H1 (cell line): ENCODE measurements around the gene CADM1. TPM values are rescaled to one million over a fixed set of nuclear protein-coding genes. Genes with fewer than 3 reads are reported as not detected.

Experiments used
- BACH1 ChIP-seq: IDR thresholded peaks from 2 replicates; pipeline ENCODE4 v1.6.1; 2012; ENCODE audit warnings: low read length, improper control_type of control experiment
- polyA plus RNA-seq, 7 experiments: library from polyadenylated mRNA; depleted of rRNA in 3 of 7; stranded (reverse) in 5 of 7; unstranded in 2 of 7; fragments of >200 nt in 5 of 7; fragments of 200-250 nt in 2 of 7; gene quantifications; 1 replicate in 5 of 7; 2 replicates in 1 of 7; 4 replicates in 1 of 7; pipeline versions ENCODE4 v1.2.1 to v1.2.3, GENCODE V29; 2011 to 2013; ENCODE audit warnings: missing spikeins in 2 of 7, mixed read lengths in 2 of 7
- total RNA-seq: library from RNA; stranded (reverse); fragmentation: NEBNext Ultra II Directional; extraction: Animal tissue kit (Norgen Biotek cat#: 25700); gene quantifications from 2 replicates; pipeline ENCODE4 v1.2.1, GENCODE V29; 2021
- TF ChIP-seq, protein P1 (sequence below), 3 experiments: IDR thresholded peaks; 1 replicate in 2 of 3; 2 replicates in 1 of 3; pipeline versions ENCODE4 v1.5.1 to v1.6.1; 2011; ENCODE audit warnings: low read length in 3 of 3, mild to moderate bottlenecking in 3 of 3, inconsistent platforms in 2 of 3, low read depth in 1 of 3, moderate library complexity in 1 of 3; ENCODE audit not compliant: insufficient read depth in 1 of 3; ENCODE audit errors: control extremely low read depth in 1 of 3

The CADM1 gene
- total and polyA plus RNA-seq, 2 of the 8 experiments (the other 6 are each of a cell fraction or from before 2014, with no cell fraction given) = 8.3 to 25.3 TPM

DNA sequence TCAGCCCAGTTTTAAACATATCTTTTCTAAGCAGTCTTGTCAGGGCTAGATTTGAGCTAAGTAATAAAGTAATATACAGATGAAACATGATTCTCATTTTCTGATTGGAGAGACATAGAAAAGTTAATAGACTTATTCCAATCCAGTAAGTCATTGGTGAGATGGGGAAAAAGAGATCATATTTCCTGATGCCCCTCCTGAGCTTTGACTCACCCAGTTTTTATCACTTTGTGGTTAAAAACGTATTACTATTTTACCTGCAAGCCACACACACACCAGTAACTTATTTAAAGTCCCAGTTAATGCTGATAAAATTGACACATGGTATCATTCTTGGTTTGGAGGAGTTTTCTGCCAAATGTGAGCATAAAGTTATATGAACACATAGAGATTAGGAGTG, 306.8 kb downstream of the CADM1 start (continued):
- TF ChIP-seq, protein P1, sequence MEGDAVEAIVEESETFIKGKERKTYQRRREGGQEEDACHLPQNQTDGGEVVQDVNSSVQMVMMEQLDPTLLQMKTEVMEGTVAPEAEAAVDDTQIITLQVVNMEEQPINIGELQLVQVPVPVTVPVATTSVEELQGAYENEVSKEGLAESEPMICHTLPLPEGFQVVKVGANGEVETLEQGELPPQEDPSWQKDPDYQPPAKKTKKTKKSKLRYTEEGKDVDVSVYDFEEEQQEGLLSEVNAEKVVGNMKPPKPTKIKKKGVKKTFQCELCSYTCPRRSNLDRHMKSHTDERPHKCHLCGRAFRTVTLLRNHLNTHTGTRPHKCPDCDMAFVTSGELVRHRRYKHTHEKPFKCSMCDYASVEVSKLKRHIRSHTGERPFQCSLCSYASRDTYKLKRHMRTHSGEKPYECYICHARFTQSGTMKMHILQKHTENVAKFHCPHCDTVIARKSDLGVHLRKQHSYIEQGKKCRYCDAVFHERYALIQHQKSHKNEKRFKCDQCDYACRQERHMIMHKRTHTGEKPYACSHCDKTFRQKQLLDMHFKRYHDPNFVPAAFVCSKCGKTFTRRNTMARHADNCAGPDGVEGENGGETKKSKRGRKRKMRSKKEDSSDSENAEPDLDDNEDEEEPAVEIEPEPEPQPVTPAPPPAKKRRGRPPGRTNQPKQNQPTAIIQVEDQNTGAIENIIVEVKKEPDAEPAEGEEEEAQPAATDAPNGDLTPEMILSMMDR (IDR thresholded peaks at IDR 0.05; ENCODE audit: control extremely low read depth in 1 of 3, insufficient read depth in 1 of 3, low read depth in 1 of 3, low read length in 3 of 3) = no peak
- no peak for TF ChIP-seq BACH1
- TF ChIP-seq, all 59 proteins: peak for 0
